Epidermal melanocyte (primary cell): ENCODE results near the gene ACKR2.
A peak's percentile ranks its signal among the peaks of the same experiment; 100 is the strongest.
"Not testable (repeated sequence)": the region's sequence is repeated elsewhere in the genome, so short reads cannot be mapped to it uniquely, and the experiment has no call there.

Experiments
- DNase-seq: peaks from one replicate; pipeline ENCODE4 v3.0.0; 2011; ENCODE audit warnings: low spot score; ENCODE audit not compliant: insufficient read length

The ACKR2 gene

DNA sequence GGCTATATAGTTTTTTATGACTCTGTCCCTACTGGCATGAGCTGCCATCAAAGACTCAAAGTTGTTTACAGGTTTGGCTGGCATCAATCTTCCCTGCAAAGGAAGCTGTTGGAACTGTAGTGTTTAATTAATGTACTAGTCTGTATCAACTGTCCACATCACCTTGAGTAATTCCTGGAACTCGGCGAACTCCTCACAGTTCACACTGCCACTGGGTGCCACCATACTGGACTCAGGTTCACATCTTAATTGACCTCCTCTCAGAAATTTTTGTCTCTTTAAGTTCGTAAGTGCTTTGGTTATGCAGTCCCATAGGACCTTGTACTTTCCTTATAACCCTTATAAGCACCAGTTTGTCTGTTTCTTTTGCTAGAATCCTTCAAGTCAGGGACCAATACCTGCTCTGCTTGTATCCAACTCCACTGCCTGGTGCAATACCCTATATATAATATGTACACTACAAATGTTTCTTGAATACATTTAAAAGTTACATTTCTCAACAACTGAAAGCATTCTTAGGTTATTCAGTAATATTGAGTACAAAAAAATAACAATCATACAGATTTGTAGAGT lies 8.1 kb upstream of the ACKR2 start:
- DNase-seq, result no peak

DNA sequence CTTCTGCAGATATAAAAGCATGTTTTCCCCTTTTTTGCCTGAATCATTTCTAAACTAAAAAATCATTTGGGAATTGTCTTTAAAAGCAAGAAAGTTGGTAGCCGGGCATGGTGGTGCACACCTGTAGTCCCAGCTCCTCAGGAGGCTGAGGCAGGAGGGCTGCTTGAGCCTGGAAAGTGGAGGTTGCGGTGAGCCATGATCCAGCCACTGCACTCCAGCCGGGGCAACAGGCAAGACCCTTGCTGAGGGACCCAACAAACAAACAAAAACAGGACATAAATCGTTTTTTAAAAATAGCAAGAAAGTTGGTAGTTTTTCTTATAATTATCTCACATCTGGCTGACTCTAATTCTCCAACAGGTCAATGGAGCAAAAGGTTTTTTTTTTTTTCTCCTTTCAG lies 7.5 kb upstream of the ACKR2 start:
- no peak for DNase-seq

DNA sequence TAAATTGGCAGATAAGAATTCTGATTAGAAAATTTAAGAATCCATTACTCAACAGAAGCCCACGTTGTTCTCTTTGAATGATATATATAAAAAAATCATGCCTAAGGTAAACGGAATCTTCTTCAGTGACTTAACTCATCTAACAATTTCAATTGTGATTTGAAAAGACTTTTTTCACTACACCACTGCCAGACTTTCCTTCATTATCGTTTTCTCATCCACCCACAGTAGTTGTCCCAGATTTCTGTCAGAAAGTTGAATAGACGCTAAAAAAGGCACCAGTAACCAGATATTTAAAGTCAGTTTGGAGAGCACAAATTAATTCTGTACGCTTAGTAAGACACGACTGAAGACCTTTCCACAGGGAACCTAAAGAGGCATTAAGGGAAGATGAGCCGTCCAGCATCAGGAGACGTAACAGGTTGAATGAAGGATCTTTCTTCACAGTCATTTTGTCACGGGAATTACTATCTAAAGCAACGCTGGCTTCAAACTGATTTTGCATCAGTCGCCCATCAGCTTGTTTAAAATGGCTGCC lies 6.3 kb upstream of the ACKR2 start:
- DNase-seq, result no peak

DNA sequence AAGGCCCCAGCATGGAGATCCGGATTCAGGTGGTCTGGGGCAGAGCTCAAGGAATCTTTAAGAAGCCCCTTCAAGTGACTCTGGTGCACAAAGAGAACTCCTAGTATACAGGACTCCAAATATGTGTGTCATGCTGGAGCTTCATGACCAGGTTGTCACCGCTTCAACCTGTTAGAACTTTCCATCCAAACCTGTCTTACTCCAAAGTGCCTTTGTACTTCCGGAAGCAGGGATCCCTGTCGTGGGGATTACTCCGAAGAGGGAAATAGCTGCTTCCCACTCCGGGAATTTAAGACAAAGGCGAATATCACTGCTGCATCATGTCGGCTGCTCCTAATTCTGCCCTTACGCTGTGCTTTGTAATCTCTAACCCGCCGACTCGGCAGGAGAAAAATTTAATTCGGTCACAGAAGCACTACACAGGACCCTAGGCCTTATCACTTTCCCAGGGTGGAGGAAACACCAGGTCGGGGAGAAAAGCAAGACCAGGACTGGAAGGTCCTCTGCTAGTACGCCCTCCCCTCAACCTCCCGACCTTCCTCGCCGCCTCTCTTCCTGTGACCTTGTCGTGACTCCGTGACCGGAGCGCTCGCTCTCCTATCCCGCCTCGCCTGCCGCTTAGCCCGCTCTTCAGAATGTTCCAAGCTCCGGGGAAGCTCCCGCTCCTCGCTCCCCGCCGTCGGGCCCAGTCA lies 5.7 kb upstream of the ACKR2 start:
- DNase-seq, result no peak

DNA sequence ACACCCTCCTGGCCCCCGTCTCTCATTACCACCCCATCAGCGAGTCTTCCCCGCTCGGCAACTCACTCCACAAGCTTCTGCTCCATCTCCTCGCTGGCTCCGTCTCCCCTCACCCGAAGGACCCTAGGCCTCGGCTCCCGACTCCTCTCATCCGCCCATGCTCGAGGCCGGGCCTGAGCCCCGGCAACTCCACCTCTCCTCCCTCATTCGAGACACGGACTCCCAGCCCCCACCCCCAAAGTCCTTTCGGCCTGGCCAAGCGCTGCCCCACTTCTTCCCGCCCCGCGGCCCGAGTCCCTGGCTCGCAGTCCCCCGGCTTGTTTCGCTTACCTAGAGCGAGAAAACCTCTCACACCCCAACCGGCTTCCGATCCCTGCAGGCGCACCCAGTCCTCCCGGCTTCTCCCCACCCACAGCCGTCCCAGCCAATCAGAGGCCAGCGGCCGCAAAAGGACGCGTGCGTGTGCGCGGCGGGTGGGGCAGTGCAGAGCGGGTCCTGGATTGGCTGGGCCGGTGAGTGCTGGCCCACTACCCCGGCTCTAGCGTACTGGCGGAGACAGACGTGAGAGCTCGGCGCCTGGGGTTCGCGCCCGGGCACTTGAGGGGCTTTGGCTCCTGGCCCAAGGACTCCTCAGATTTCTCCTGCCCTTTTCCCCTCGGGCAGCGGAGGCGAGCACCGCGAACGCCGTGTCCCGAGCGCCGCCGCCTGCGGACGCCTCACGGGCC lies 5.0 kb upstream of the ACKR2 start, which contains the start of gene HIGD1A:
HIGD1A (minus strand) TSS at position 385 of the 725 bp plus-strand sequence. CDS start 10,237 bp downstream, outside the sequence.
- DNase-seq, result peak; percentile 94

DNA sequence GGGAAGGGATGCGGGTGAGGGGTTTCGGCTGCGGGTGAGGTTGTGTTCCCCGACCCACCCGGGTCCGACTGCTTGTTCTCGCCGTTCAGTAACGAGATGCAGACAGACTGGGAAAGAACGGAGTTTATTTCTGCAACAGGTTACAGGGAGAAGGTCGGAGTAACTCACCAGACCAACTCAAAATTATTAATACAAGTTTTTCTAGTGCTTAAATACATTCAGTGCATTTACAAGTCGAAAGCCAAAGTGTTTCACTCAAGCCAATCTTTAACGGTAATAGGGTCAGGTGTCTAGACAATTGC lies 4.5 kb upstream of the ACKR2 start:
- DNase-seq, result no peak

DNA sequence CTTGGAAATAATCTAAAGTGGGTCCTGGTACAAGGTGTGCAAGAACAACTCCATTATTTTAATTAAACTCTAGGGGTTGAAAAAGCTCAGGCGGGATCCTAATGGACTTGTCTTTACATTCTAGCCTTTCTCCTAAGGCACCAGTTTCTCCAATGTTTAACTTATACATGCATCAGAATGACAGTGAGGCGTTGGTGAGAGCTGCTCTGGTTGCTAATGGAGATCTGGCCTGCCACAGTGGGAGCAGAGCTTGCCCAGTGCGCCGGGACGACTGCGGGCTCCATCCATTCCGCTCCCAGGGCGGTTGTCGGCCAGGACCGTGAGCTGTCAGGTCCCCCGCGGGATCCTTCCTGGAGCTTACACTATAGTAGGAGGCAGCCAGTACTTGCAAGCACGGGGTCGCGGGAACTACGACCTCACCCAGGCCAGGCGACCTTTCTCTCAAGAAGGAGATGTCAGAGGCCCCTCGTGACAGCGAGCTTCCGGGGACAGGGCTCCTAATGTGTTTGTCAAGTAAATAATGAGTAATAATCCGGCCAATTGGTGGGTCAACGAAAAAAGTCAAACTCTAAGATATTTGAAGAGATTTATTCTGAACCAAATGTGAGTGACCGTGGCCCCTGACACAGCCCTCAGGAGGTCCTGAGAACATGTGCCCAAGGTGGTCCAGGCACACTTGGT lies 4.0 kb upstream of the ACKR2 start:
- no peak for DNase-seq

DNA sequence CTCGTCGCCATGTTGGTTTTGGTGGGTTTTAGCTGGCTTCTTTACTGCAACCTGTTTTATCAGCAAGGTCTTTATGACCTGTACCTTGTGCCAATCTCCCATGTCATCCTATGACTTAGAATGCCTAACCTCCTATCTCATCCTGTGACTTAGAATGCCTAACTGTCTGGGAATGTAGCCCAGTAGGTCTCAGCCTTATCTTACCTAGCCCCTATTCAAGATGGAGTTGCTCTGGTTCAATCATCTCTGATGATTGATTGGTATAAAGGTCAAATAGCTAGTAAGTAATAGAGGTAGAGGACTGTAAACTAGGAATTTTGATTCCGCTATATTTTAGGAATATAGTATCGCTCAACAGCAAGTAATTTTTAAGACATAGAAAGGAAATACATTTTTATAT lies 1.3 kb upstream of the ACKR2 start:
- DNase-seq, result no peak

DNA sequence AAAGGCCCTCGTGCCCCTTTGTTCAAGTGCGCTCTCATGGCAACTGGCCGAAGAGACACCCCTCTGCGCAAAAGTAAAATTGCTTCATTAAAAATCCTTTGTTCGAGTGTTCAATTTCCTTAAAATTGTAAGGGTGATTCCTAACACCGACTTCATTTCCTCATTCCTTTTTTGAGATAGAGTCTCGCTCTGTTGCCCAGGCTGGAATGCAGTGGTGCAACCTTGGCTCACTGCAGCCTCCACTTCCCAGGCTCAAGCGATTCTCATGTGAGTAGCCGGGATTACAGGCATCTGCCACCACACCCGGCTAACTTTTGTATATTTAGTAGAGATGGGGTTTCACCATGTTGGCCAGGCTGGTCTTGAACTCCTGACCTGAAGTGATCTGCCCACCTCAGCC lies 1.5 kb downstream of the ACKR2 start:
- not testable (repeated sequence) for DNase-seq

DNA sequence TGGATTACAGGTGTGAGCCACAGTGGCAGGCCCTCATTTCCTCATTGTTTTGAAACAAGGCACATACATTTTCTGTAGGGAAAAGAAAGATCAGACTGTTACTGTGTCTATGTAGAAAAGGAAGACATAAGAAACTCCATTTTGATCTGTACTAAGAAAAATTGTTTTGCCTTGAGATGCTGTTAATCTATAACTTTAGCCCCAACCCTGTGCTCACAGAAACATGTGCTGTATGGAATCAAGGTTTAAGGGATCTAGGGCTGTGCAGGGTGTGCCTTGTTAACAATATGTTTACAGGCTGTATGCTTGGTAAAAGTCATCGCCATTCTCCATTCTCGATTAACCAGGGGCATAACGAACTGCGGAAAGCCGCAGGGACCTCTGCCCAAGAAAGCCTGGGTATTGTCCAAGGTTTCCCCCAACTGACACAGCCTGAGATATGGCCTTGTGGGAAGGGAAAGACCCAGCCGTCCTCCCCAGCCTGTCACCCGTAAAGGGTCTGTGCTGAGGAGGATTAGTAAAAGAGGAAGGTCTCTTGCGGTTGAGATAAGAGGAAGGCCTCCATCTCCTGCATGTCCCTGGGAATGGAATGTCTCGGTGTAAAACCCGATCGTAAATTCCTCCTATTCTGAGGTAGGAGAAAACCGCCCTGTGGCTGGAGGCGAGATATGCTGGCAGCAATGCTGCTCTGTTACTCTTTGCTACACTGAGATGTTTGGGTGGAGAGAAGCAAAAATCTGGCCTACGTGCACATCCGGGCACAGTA lies 2.1 kb downstream of the ACKR2 start:
- DNase-seq, result not testable (repeated sequence)

DNA sequence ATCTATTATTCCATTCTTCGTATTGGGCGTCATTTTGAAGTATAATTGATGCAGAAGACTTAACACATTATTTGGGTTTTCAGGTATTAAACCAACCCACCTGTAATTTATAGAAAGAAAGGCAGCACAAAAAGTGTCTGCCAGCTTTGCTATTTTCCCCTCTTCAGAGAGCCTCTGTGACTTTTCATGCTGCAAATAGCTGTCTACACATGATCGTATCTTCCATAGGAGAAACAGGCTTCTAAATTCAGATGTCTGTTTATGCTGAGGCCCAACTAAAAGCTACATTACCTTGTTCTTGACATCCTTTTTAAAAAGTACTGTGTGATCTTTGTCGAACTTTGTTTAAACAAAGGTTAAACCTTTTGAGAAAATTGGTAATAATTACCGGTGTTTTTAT lies 5.0 kb downstream of the ACKR2 start:
- no peak for DNase-seq

DNA sequence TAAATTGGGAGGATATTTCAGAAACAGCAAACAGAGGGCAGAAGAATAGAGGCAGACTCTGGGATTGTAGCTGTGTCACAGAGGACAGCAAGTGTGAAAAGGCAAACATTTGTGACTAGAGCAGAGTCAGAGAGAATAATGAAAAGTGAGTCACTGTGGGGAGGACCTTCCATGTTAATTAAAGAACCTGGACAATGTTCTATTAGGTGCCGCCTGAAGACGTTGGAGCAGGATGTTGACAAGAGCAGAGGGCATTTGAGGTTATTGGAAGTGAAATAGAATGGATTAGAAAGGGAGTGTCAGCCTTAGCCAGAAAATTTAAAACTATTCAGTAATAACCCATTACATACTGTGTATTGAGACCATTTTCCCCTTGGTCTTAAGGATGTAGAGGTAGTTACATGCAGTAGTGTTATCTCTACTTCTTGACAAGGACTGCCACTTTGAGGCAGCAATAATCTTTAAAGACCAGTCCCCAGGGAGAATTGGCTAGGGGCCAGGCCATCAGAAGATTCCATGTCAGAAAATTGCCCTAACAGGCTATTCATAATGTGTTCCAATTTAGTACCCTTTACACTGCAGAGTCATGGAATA lies 5.8 kb downstream of the ACKR2 start:
- no peak for DNase-seq

DNA sequence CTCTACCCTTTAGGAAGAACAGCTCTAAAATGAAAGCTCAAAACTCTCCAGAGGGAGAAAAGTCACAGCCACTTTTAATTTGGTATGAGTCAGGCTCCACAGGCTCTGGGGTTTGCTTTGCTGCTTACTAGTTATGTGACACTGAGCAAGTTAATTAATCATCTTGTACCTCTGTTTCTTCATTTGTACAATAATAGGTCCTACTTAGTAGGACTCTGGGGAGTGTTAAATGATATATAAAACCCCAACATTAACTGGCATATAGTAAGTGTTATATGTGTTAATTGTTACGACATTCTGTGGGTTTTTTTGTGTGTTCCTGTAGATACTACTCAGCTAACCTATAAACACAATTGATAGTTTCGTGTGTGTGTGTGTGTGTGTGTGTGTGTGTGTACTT lies 6.6 kb downstream of the ACKR2 start:
- DNase-seq, result no peak

DNA sequence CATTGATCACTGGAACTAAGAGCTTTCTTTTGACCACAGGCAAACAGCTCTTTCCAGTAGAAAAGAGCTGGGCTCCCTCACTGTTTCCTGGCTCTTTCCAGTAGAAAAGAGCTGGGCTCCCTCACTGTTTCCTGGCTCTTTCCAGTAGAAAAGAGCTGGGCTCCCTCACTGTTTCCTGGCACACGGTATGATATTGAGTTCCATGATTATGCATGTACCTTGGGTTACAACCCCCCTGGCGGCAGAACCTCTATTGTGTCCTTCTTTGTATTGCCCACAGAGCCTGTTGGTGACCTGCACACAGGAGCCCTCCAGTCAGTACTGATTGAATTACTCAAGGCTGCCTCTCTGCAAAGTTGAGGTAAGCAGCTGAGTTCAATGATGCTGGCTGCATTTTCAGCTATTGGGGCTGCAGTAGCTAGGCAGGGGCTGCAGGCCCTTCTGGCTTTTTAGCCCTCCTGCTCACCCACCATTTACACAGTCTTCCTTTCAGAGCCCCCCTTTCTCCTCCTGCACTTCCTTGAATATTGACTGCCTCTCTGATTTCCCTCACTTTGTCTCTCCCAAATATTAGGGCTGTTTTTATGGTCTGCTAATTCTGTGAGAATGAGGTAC lies 10.2 kb downstream of the ACKR2 start:
- no peak for DNase-seq

DNA sequence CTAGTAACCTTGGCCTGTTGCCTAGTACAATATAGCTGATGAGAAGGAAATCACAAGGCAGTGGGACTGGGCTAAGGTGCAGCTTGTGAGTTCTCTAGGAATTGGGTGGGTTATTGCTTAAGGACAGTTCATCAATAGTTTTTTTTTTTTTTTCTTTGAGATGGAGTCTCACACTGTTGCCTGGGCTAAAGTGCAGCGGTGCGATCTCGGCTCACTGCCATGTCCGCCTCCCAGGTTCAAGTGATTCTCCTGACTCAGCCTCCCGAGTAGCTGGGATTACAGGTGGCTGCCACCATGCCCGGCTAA lies 11.5 kb downstream of the ACKR2 start:
- DNase-seq, result no peak

DNA sequence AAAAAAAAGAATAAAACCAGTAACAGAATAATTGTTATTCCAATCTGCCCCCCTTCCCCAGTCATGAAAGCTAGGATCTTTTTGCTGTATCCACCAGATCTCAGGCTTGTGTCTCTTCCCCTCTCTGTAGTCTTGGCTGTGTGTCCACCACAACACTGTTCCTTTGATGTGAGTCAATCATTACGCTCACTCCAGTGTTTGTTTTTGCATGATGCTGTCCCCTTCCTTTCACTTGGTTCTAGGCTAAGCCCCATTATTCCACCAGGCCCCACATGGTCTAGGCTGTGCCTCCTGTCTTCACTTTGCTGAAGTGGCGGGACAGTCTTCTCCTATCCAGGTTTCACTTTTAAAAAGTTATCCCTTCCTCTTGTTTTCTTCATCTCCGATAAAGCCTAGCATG lies 13.6 kb downstream of the ACKR2 start:
- no peak for DNase-seq

DNA sequence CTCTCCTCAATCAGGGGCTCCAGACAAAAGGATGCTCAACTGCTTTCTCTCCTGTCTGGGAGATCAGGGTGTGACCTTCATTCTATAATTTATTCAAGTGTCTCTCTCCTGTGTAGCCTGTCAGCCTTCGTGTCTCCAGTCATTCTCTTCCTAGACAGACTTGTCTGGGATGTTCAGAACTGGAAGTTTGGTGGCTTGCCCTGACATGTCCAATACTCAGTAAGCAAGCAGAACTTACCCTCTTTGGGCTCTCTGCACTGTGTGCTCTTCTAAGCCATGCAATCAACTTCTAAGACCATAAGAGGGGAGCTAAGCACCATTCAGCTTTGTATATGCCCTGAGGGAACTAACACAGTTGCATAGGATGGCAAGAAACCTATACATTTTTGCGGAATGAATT lies 14.1 kb downstream of the ACKR2 start:
- no peak for DNase-seq

DNA sequence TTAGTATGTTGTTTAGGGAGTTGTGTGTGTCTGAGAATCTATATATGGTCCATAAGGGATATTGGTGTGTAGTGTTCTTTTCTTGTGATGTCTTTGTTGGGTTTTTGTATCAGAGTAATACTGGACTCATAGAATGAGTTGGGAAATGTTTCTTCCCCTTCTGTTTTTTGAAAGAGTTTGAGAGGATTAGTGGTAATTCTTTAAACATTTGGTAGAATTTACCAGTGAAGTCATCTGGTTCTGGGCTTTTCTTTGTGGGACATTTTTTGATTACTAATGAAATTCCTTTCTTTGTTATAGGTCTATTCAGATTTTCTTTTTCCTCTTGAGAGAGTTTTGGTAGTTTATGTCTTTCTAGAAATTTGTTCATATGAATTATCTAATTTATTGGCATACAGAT lies 16.9 kb downstream of the ACKR2 start:
- no peak for DNase-seq

DNA sequence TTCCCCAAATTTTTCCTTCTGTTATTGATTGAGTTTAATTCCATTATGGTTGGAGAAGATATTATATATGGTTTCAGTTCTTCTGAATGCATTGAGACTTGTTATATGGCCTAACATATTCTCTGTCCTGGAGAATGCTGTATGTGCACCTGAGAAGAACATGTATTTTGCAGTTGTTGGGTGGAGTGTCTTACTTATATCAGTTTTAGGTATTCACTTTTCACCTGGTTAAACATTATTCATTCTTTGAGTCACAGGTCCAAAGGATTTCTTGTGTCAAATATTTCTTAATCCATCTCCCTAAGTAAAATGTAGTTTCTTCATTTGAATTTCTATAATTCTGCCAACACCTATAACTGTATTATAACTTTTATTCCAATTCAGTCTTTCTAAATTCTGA lies 17.8 kb downstream of the ACKR2 start:
- DNase-seq, result no peak

DNA sequence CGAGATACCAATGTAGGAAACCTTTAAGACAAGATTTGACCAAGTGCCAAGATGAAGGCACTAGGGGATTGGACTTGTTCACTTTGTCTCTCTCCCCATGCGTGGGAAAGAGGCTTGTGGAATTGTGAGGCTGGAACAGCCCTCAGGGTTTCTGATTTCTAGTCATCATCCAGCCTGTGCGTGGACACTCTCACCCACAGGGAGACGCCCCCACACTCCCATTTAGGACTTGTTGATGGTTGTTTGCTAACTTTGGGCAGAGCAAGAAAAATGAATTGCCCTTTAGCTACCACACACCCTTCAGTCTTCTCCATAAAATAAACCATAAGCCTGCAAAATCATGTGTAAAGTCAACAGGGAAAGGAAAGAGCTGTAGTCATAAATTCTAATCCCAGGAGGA lies 18.4 kb downstream of the ACKR2 start:
- DNase-seq, result no peak
